ENCODE measurements around the gene IFI44.

The IFI44 gene

DNA sequence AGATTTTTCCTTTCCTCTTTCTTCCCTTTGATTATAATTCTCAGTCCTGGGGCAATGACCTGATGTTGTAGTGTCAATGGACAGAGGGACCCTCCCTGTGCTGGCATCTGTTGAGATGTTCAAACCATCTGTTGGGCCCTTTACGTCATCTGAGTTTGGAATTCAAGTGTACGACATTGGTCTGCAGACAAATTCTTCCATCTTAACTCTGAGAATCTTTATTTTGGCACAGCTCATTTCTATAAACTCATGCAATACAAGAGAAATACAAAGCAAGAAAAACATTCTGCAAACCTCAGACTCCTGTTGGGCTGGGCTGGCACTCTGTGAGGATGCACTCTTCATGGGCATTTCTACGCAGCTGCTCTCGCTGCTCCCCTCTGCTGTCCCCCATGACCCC lies 54.2 kb downstream of the IFI44 start:
- no peak for TF ChIP-seq CTCF (IDR thresholded peaks at IDR 0.05; ENCODE audit: low read length)
- no peak for TF ChIP-seq EZH2 (IDR thresholded peaks at IDR 0.05; ENCODE audit: borderline replicate concordance, low read length)
- H3K9ac ChIP-seq (ENCODE audit: low read length) = no peak overlapping the region
- no peak overlapping the region for H2AFZ ChIP-seq (ENCODE audit: low read length)
- H3K79me2 ChIP-seq (ENCODE audit: insufficient read depth, low read length) = no peaks in the 10 kb centered on the region
- no peaks in the 10 kb centered on the region for H3K4me1 ChIP-seq (ENCODE audit: insufficient read depth, low read length, severe bottlenecking)
- H3K27ac ChIP-seq (ENCODE audit: low read depth, low read length, poor library complexity, severe bottlenecking) = no peak overlapping the region
- no peak overlapping the region for H3K4me2 ChIP-seq (ENCODE audit: low read length)
- no peak overlapping the region for H3K4me3 ChIP-seq (ENCODE audit: low read depth, low read length, poor library complexity, severe bottlenecking)
- H3K36me3 ChIP-seq (ENCODE audit: insufficient read depth, low read length) = no peaks in the 10 kb centered on the region
- no peaks in the 10 kb centered on the region for H3K9me3 ChIP-seq (ENCODE audit: low read length)
- H3F3A ChIP-seq (ENCODE audit: insufficient read depth, low read length) = no peaks in the 10 kb centered on the region
- no peaks in the 10 kb centered on the region for H3K27me3 ChIP-seq (ENCODE audit: insufficient read depth, low read length)
- no peaks in the 10 kb centered on the region for H3K9me2 ChIP-seq (ENCODE audit: low read depth, low read length)
- H4K20me1 ChIP-seq (ENCODE audit: insufficient read depth, low read length) = no peaks in the 10 kb centered on the region

GRCh38 chr1:78712467-78713051 lies 62.9 kb downstream of the IFI44 start:
- no peak overlapping the region for H3K27ac ChIP-seq (ENCODE audit: low read depth, low read length, poor library complexity, severe bottlenecking)
- no peaks in the 10 kb centered on the region for H3F3A ChIP-seq (ENCODE audit: insufficient read depth, low read length)
- H3K9ac ChIP-seq (ENCODE audit: low read length) = no peak overlapping the region
- H2AFZ ChIP-seq (ENCODE audit: low read length) = no peak overlapping the region
- no peaks in the 10 kb centered on the region for H3K9me3 ChIP-seq (ENCODE audit: low read length)
- no peaks in the 10 kb centered on the region for H4K20me1 ChIP-seq (ENCODE audit: insufficient read depth, low read length)
- H3K27me3 ChIP-seq (ENCODE audit: insufficient read depth, low read length) = no peaks in the 10 kb centered on the region
- TF ChIP-seq CTCF (IDR thresholded peaks at IDR 0.05; ENCODE audit: low read length) = no peak
- TF ChIP-seq EZH2 (IDR thresholded peaks at IDR 0.05; ENCODE audit: borderline replicate concordance, low read length) = no peak
- no peaks in the 10 kb centered on the region for H3K4me1 ChIP-seq (ENCODE audit: insufficient read depth, low read length, severe bottlenecking)
- H3K79me2 ChIP-seq (ENCODE audit: insufficient read depth, low read length) = no peaks in the 10 kb centered on the region
- no peak overlapping the region for H3K4me3 ChIP-seq (ENCODE audit: low read depth, low read length, poor library complexity, severe bottlenecking)
- no peaks in the 10 kb centered on the region for H3K9me2 ChIP-seq (ENCODE audit: low read depth, low read length)
- no peak overlapping the region for H3K4me2 ChIP-seq (ENCODE audit: low read length)
- no peaks in the 10 kb centered on the region for H3K36me3 ChIP-seq (ENCODE audit: insufficient read depth, low read length)

- Histone ChIP-seq H4K20me1 (ENCODE audit: insufficient read depth, low read length) (no peaks in the 10 kb centered on the region), H3K9ac (ENCODE audit: low read length) (no peak overlapping the region), H2AFZ (ENCODE audit: low read length) (no peak overlapping the region), H3K27ac (ENCODE audit: low read depth, low read length, poor library complexity, severe bottlenecking) (no peak overlapping the region), H3K9me3 (ENCODE audit: low read length) (no peaks in the 10 kb centered on the region), H3K4me1 (ENCODE audit: insufficient read depth, low read length, severe bottlenecking) (no peaks in the 10 kb centered on the region), H3K79me2 (ENCODE audit: insufficient read depth, low read length) (no peaks in the 10 kb centered on the region), H3F3A (ENCODE audit: insufficient read depth, low read length) (no peaks in the 10 kb centered on the region), H3K27me3 (ENCODE audit: insufficient read depth, low read length) (no peaks in the 10 kb centered on the region), H3K4me3 (ENCODE audit: low read depth, low read length, poor library complexity, severe bottlenecking) (no peak overlapping the region), H3K9me2 (ENCODE audit: low read depth, low read length) (no peaks in the 10 kb centered on the region), H3K4me2 (ENCODE audit: low read length) (no peak overlapping the region), H3K36me3 (ENCODE audit: insufficient read depth, low read length) (no peaks in the 10 kb centered on the region)
- TF ChIP-seq EZH2 (IDR thresholded peaks at IDR 0.05; ENCODE audit: borderline replicate concordance, low read length) (no peak), CTCF (IDR thresholded peaks at IDR 0.05; ENCODE audit: low read length) (no peak)
Measured at GRCh38 chr1:78713297-78713696, 63.7 kb downstream of the IFI44 start.
